ENCODE results near the gene XYLB.

Gene XYLB

GRCh38 chr3:38366082-38366481, 19.5 kb downstream of the XYLB start:
- no peak overlapping the region for H3K4me3 ChIP-seq (ENCODE audit: low read depth, low read length)
- H3K27me3 ChIP-seq (ENCODE audit: control insufficient read depth, insufficient read depth, low read length): no peaks in the 10 kb centered on the region
- H3K27ac ChIP-seq (ENCODE audit: low read depth, low read length): no peak overlapping the region
- H3K9ac ChIP-seq (ENCODE audit: low read depth, low read length): no peak overlapping the region
- 0 out of 2 replicates have a peak, but pooled peaks cover 4% of the 10 kb centered on the region for H3K36me3 ChIP-seq (ENCODE audit: control insufficient read depth, insufficient read depth, low read length)
- no peaks in the 10 kb centered on the region for H3K9me3 ChIP-seq (ENCODE audit: control insufficient read depth, insufficient read depth, low read length)
- H3K4me1 ChIP-seq (ENCODE audit: control insufficient read depth, insufficient read depth, low read length): no peaks in the 10 kb centered on the region

GRCh38 chr3:38367779-38368178, 21.2 kb downstream of the XYLB start:
- Histone ChIP-seq H3K9ac (ENCODE audit: low read depth, low read length) (no peak overlapping the region), H3K36me3 (ENCODE audit: control insufficient read depth, insufficient read depth, low read length) (0 out of 2 replicates have a peak, but pooled peaks cover 4% of the 10 kb centered on the region), H3K27me3 (ENCODE audit: control insufficient read depth, insufficient read depth, low read length) (no peaks in the 10 kb centered on the region), H3K4me3 (ENCODE audit: low read depth, low read length) (no peak overlapping the region), H3K27ac (ENCODE audit: low read depth, low read length) (no peak overlapping the region), H3K9me3 (ENCODE audit: control insufficient read depth, insufficient read depth, low read length) (no peaks in the 10 kb centered on the region), H3K4me1 (ENCODE audit: control insufficient read depth, insufficient read depth, low read length) (no peaks in the 10 kb centered on the region)

DNA sequence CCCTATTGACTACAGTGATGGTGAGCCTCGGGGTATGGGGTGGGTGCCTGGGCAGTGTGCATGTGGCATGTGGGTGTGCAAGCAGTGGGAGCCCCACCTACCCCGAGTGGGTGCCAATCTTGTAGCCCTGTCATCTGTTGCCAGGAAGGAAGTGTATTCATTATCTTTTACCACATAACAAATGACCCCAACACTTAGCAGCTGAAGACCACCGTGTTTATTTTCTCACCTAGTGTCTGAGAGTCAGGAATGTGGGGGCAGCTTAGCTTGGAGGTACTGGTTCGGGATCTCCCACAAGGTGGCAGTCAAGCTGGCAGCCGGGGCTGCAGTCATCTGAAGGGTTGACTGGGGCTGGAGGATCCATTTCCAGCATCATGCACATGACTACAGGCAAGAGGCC, 21.7 kb downstream of the XYLB start:
- H3K4me3 ChIP-seq (ENCODE audit: low read depth, low read length): no peak overlapping the region

GRCh38 chr3:38369186-38369585, 22.6 kb downstream of the XYLB start:
- H3K36me3 ChIP-seq (ENCODE audit: control insufficient read depth, insufficient read depth, low read length): 0 out of 2 replicates have a peak, but pooled peaks cover 4% of the 10 kb centered on the region

More for the DNA sequence above, 21.7 kb downstream of the XYLB start:
- Histone ChIP-seq H3K4me1 (ENCODE audit: control insufficient read depth, insufficient read depth, low read length) (no peaks in the 10 kb centered on the region), H3K36me3 (ENCODE audit: control insufficient read depth, insufficient read depth, low read length) (0 out of 2 replicates have a peak, but pooled peaks cover 4% of the 10 kb centered on the region), H3K27ac (ENCODE audit: low read depth, low read length) (no peak overlapping the region), H3K9me3 (ENCODE audit: control insufficient read depth, insufficient read depth, low read length) (no peaks in the 10 kb centered on the region), H3K27me3 (ENCODE audit: control insufficient read depth, insufficient read depth, low read length) (no peaks in the 10 kb centered on the region), H3K9ac (ENCODE audit: low read depth, low read length) (no peak overlapping the region)

GRCh38 chr3:38370149-38370548, 23.6 kb downstream of the XYLB start:
- Histone ChIP-seq H3K27me3 (ENCODE audit: control insufficient read depth, insufficient read depth, low read length) (no peaks in the 10 kb centered on the region), H3K36me3 (ENCODE audit: control insufficient read depth, insufficient read depth, low read length) (peaks cover 9% of the 10 kb centered on the region; the same call in 1 of the 2 replicates), H3K4me1 (ENCODE audit: control insufficient read depth, insufficient read depth, low read length) (no peaks in the 10 kb centered on the region)

More at GRCh38 chr3:38369186-38369585, 22.6 kb downstream of the XYLB start:
- H3K9me3 ChIP-seq (ENCODE audit: control insufficient read depth, insufficient read depth, low read length): no peaks in the 10 kb centered on the region
- H3K27ac ChIP-seq (ENCODE audit: low read depth, low read length): no peak overlapping the region
- H3K4me1 ChIP-seq (ENCODE audit: control insufficient read depth, insufficient read depth, low read length): no peaks in the 10 kb centered on the region
- H3K4me3 ChIP-seq (ENCODE audit: low read depth, low read length): no peak overlapping the region
- H3K27me3 ChIP-seq (ENCODE audit: control insufficient read depth, insufficient read depth, low read length): no peaks in the 10 kb centered on the region
- no peak overlapping the region for H3K9ac ChIP-seq (ENCODE audit: low read depth, low read length)

GRCh38 chr3:38370861-38371260, 24.3 kb downstream of the XYLB start:
- Histone ChIP-seq H3K4me1 (ENCODE audit: control insufficient read depth, insufficient read depth, low read length) (no peaks in the 10 kb centered on the region), H3K36me3 (ENCODE audit: control insufficient read depth, insufficient read depth, low read length) (peaks cover 9% of the 10 kb centered on the region; the same call in 1 of the 2 replicates)

More at GRCh38 chr3:38370149-38370548, 23.6 kb downstream of the XYLB start:
- no peaks in the 10 kb centered on the region for H3K9me3 ChIP-seq (ENCODE audit: control insufficient read depth, insufficient read depth, low read length)
- H3K9ac ChIP-seq (ENCODE audit: low read depth, low read length): no peak overlapping the region
- no peak overlapping the region for H3K4me3 ChIP-seq (ENCODE audit: low read depth, low read length)
- no peak overlapping the region for H3K27ac ChIP-seq (ENCODE audit: low read depth, low read length)

DNA sequence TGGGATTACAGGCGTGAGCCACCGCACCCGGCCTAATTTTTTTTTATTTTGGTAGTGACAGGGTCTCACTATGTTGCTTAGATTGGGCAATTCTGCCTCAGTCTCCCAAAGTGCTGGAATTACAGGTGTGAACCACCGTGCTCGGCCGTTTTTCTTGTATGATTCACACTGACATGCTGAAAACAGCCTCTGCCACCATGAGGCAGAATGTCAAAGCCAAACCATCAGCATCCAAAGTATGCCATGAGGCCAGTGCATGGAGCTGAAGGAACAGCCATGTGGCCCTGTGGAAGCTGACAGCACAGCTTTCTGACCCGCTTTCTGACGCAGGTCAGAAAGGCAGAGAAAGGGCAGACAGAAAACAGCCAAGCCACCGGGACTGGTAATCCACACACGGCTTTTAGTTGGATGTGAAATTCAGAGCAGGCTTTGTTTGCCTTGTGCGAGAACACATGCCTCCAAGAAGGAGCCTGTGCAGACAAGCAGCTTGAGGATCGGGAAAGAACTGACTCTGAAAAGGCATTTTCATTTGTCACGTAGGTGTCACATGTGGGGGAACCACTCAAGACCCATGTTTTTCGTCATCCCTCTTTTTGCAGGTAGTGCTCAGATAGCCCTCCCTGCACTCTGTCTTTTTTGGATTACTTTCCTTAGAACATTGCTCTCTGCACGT, 25.1 kb downstream of the XYLB start:
- Histone ChIP-seq H3K4me1 (ENCODE audit: control insufficient read depth, insufficient read depth, low read length) (no peaks in the 10 kb centered on the region), H3K9ac (ENCODE audit: low read depth, low read length) (no peak overlapping the region), H3K9me3 (ENCODE audit: control insufficient read depth, insufficient read depth, low read length) (no peaks in the 10 kb centered on the region), H3K4me3 (ENCODE audit: low read depth, low read length) (no peak overlapping the region), H3K27me3 (ENCODE audit: control insufficient read depth, insufficient read depth, low read length) (no peaks in the 10 kb centered on the region), H3K36me3 (ENCODE audit: control insufficient read depth, insufficient read depth, low read length) (peaks cover 9% of the 10 kb centered on the region; the same call in 1 of the 2 replicates), H3K27ac (ENCODE audit: low read depth, low read length) (no peak overlapping the region)

More at GRCh38 chr3:38370861-38371260, 24.3 kb downstream of the XYLB start:
- no peak overlapping the region for H3K27ac ChIP-seq (ENCODE audit: low read depth, low read length)
- H3K27me3 ChIP-seq (ENCODE audit: control insufficient read depth, insufficient read depth, low read length): no peaks in the 10 kb centered on the region
- H3K9ac ChIP-seq (ENCODE audit: low read depth, low read length): no peak overlapping the region
- H3K9me3 ChIP-seq (ENCODE audit: control insufficient read depth, insufficient read depth, low read length): no peaks in the 10 kb centered on the region
- H3K4me3 ChIP-seq (ENCODE audit: low read depth, low read length): no peak overlapping the region

DNA sequence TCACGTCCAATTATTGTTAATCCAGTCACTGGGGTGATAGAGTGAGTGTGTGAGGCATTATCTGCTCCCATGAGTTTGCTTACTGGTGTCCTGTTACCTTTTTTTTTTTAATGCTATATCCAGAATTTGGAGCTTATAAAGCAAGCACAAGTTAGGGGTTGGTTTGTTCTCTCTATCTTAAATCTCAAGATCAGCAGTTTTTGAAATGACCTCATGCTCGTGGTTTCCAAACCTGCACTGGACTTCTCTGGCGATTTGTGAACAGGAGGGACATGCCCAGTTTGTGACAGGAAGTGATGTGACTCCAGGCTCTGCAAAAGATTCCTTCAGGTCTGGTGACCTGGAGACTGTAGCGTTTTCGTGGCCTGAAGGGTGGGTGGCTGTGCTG, 25.6 kb downstream of the XYLB start:
- H3K4me1 ChIP-seq (ENCODE audit: control insufficient read depth, insufficient read depth, low read length): no peaks in the 10 kb centered on the region
- H3K27ac ChIP-seq (ENCODE audit: low read depth, low read length): no peak overlapping the region
- H3K9me3 ChIP-seq (ENCODE audit: control insufficient read depth, insufficient read depth, low read length): no peaks in the 10 kb centered on the region
- no peaks in the 10 kb centered on the region for H3K27me3 ChIP-seq (ENCODE audit: control insufficient read depth, insufficient read depth, low read length)
- peaks cover 14% of the 10 kb centered on the region; the same call in 1 of the 2 replicates for H3K36me3 ChIP-seq (ENCODE audit: control insufficient read depth, insufficient read depth, low read length)
- H3K9ac ChIP-seq (ENCODE audit: low read depth, low read length): no peak overlapping the region
- no peak overlapping the region for H3K4me3 ChIP-seq (ENCODE audit: low read depth, low read length)

DNA sequence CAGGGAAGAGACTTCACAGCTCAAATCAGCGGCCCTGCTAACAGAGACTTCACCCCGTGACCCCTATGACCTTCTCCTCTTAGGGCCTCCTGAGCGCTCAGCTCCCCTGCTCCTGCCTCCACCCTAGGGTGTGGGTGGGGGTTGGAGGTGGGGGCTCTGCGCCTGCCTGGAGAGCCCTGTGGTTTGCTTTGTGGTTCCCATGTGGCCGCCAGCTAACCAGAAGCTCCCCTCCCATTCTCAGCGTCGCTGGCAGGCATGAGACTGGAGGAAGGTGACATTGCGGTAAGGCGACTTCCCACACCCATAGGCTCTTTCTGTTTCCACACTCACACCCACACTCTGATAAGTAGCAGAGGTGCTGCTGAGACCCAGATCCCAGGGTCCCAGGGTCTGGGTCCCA, 27.6 kb downstream of the XYLB start:
- no peaks in the 10 kb centered on the region for H3K9me3 ChIP-seq (ENCODE audit: control insufficient read depth, insufficient read depth, low read length)
- H3K27ac ChIP-seq (ENCODE audit: low read depth, low read length): no peak overlapping the region
- H3K4me1 ChIP-seq (ENCODE audit: control insufficient read depth, insufficient read depth, low read length): no peaks in the 10 kb centered on the region
- H3K27me3 ChIP-seq (ENCODE audit: control insufficient read depth, insufficient read depth, low read length): no peaks in the 10 kb centered on the region
- H3K9ac ChIP-seq (ENCODE audit: low read depth, low read length): no peak overlapping the region
- H3K36me3 ChIP-seq (ENCODE audit: control insufficient read depth, insufficient read depth, low read length): peaks cover 24% of the 10 kb centered on the region
- no peak overlapping the region for H3K4me3 ChIP-seq (ENCODE audit: low read depth, low read length)

GRCh38 chr3:38375072-38375471, 28.5 kb downstream of the XYLB start:
- H3K4me3 ChIP-seq (ENCODE audit: low read depth, low read length): no peak overlapping the region
- peaks cover 25% of the 10 kb centered on the region for H3K36me3 ChIP-seq (ENCODE audit: control insufficient read depth, insufficient read depth, low read length)

GRCh38 chr3:38375488-38376097, 29.0 kb downstream of the XYLB start:
- Histone ChIP-seq H3K27me3 (ENCODE audit: control insufficient read depth, insufficient read depth, low read length) (no peaks in the 10 kb centered on the region), H3K4me1 (ENCODE audit: control insufficient read depth, insufficient read depth, low read length) (no peaks in the 10 kb centered on the region), H3K9ac (ENCODE audit: low read depth, low read length) (no peak overlapping the region), H3K4me3 (ENCODE audit: low read depth, low read length) (no peak overlapping the region), H3K27ac (ENCODE audit: low read depth, low read length) (no peak overlapping the region), H3K36me3 (ENCODE audit: control insufficient read depth, insufficient read depth, low read length) (peaks cover 26% of the 10 kb centered on the region), H3K9me3 (ENCODE audit: control insufficient read depth, insufficient read depth, low read length) (peaks cover 1% of the 10 kb centered on the region; the same call in 1 of the 2 replicates)

More at GRCh38 chr3:38375072-38375471, 28.5 kb downstream of the XYLB start:
- no peaks in the 10 kb centered on the region for H3K4me1 ChIP-seq (ENCODE audit: control insufficient read depth, insufficient read depth, low read length)
- H3K27me3 ChIP-seq (ENCODE audit: control insufficient read depth, insufficient read depth, low read length): no peaks in the 10 kb centered on the region
- H3K9me3 ChIP-seq (ENCODE audit: control insufficient read depth, insufficient read depth, low read length): no peaks in the 10 kb centered on the region
- no peak overlapping the region for H3K27ac ChIP-seq (ENCODE audit: low read depth, low read length)
- no peak overlapping the region for H3K9ac ChIP-seq (ENCODE audit: low read depth, low read length)
